Astrocyte (in vitro differentiated cells and primary cell): ENCODE measurements around the gene MYH11. TPM values are rescaled to one million over a fixed set of nuclear protein-coding genes. Genes with fewer than 3 reads are reported as not detected.

ENCODE experiments used
- DNase-seq: peaks from one replicate; pipeline ENCODE4 v3.0.0-alpha.2; 2010; ENCODE audit warnings: low read depth
- FAIRE-seq: peaks from 2 replicates; lab custom pipeline; 2011; peaks lifted over from hg19 to GRCh38; lab: Jason Lieb, UNC
- H2AFZ ChIP-seq: 2 replicates; pipeline ENCODE4 v1.6.0; 2012; ENCODE audit warnings: low read depth, low read length, inconsistent platforms
- H3K27ac ChIP-seq: 2 replicates; pipeline ENCODE4 v1.5.1; 2011; ENCODE audit warnings: low read depth, low read length, inconsistent platforms
- H3K27me3 ChIP-seq: 2 replicates; pipeline ENCODE4 v1.6.0; 2011; ENCODE audit warnings: low read length, inconsistent platforms; ENCODE audit not compliant: insufficient read depth
- H3K36me3 ChIP-seq: 2 replicates; pipeline ENCODE4 v1.5.1; 2011; ENCODE audit warnings: low read length, inconsistent platforms; ENCODE audit not compliant: insufficient read depth
- H3K4me1 ChIP-seq: 2 replicates; pipeline ENCODE4 v1.5.1; 2011; ENCODE audit warnings: low read length, inconsistent platforms; ENCODE audit not compliant: insufficient read depth
- H3K4me2 ChIP-seq: 2 replicates; pipeline ENCODE4 v1.6.0; 2012; ENCODE audit warnings: low read length, inconsistent platforms
- H3K4me3 ChIP-seq: 2 replicates; pipeline ENCODE4 v1.5.1; 2011; ENCODE audit warnings: low read depth, mild to moderate bottlenecking, low read length, inconsistent platforms; ENCODE audit not compliant: insufficient read depth
- H3K79me2 ChIP-seq: 2 replicates; pipeline ENCODE4 v1.6.0; 2012; ENCODE audit warnings: mild to moderate bottlenecking, low read length, inconsistent platforms; ENCODE audit not compliant: insufficient read depth
- H3K9ac ChIP-seq: 2 replicates; pipeline ENCODE4 v1.6.0; 2012; ENCODE audit warnings: mild to moderate bottlenecking, low read length, inconsistent platforms
- H3K9me3 ChIP-seq: 2 replicates; pipeline ENCODE4 v1.5.1; 2012; ENCODE audit warnings: low read depth, mild to moderate bottlenecking, low read length, inconsistent platforms; ENCODE audit not compliant: insufficient read depth
- H4K20me1 ChIP-seq: 2 replicates; pipeline ENCODE4 v1.6.0; 2012; ENCODE audit warnings: low read length, inconsistent platforms; ENCODE audit not compliant: insufficient read depth
- H3K27ac Mint-ChIP-seq: one replicate; pipeline ENCODE4 v1.8.0; 2021; ENCODE audit warnings: mild to moderate bottlenecking, mixed read lengths; ENCODE audit not compliant: unreplicated experiment
- H3K27me3 Mint-ChIP-seq: one replicate; pipeline ENCODE4 v1.8.0; 2021; ENCODE audit warnings: low read depth, mixed read lengths; ENCODE audit not compliant: unreplicated experiment
- H3K36me3 Mint-ChIP-seq: one replicate; pipeline ENCODE4 v1.8.0; 2021; ENCODE audit warnings: low read depth, mixed read lengths; ENCODE audit not compliant: unreplicated experiment
- H3K4me1 Mint-ChIP-seq: one replicate; pipeline ENCODE4 v1.8.0; 2021; ENCODE audit warnings: low read depth, mixed read lengths; ENCODE audit not compliant: unreplicated experiment
- H3K4me3 Mint-ChIP-seq: one replicate; pipeline ENCODE4 v1.8.0; 2021; ENCODE audit warnings: mild to moderate bottlenecking, moderate library complexity, mixed read lengths; ENCODE audit not compliant: unreplicated experiment
- H3K9me3 Mint-ChIP-seq: one replicate; pipeline ENCODE4 v1.8.0; 2021; ENCODE audit warnings: mild to moderate bottlenecking, mixed read lengths; ENCODE audit not compliant: unreplicated experiment
- EZH2 ChIP-seq: IDR thresholded peaks from 2 replicates; pipeline ENCODE4 v1.6.1; 2012; ENCODE audit warnings: mild to moderate bottlenecking, low read length, inconsistent platforms; ENCODE audit not compliant: insufficient read depth
- total RNA-seq: library from RNA; stranded (reverse); gene quantifications from 2 replicates; pipeline ENCODE4 v1.2.1, GENCODE V29; 2021
- TF ChIP-seq, protein P1 (sequence below): IDR thresholded peaks from 2 replicates; pipeline ENCODE4 v1.5.1; 2011; ENCODE audit warnings: low read depth, mild to moderate bottlenecking, inconsistent platforms, low read length, moderate library complexity; ENCODE audit not compliant: insufficient read depth

MYH11 gene
- total RNA-seq, 1 donor from 2014 or later, result 1.0 TPM

DNA sequence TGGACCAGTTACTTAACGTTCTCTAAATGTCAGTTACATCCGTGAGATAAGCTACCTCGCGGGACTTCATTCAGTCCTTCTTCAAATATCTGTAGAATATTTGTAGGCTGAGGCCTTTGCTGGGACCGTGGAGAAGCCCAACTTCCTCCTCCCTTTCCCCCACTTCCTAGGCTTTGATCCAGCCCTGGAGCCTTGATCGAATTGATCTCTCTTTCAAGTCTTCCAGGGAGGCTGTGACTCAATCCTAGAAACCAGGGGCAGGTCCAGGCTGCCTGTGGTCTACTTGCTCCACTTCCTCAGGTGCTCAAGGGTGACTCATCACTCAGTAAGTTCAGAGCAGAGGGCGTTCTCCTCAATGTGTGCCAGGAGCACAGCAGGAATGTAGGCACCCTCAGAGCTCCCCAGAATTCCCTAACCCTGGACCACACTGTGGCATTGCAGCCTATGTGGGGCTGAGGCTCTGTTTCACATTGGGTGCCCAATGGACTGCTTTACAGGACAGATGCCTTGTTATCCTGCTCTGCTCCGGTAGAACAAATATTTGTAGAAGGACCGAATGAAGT, 42.8 kb upstream of the MYH11 start:
- FAIRE-seq, result no peak
- Histone ChIP-seq H2AFZ (no peak overlapping the region), H3K9me3 (no peaks in the 10 kb centered on the region), H3K36me3 (no peaks in the 10 kb centered on the region), H3K9ac (no peak overlapping the region), H4K20me1 (no peaks in the 10 kb centered on the region), H3K4me3 (no peak overlapping the region), H3K27me3 (no peaks in the 10 kb centered on the region), H3K79me2 (no peaks in the 10 kb centered on the region), H3K4me2 (peak overlapping the region; percentile 64), H3K27ac (peak overlapping the region; percentile 46), H3K4me1 (peaks cover 20% of the 10 kb centered on the region)
- Mint-ChIP-seq H3K4me3 (no peak overlapping the region), H3K27me3 (peaks cover 2% of the 10 kb centered on the region), H3K36me3 (no peaks in the 10 kb centered on the region), H3K9me3 (no peaks in the 10 kb centered on the region), H3K27ac (no peak overlapping the region), H3K4me1 (peaks cover 9% of the 10 kb centered on the region)
- DNase-seq, result peak; percentile 98
- TF ChIP-seq EZH2, result no peak
- TF ChIP-seq, protein P1, sequence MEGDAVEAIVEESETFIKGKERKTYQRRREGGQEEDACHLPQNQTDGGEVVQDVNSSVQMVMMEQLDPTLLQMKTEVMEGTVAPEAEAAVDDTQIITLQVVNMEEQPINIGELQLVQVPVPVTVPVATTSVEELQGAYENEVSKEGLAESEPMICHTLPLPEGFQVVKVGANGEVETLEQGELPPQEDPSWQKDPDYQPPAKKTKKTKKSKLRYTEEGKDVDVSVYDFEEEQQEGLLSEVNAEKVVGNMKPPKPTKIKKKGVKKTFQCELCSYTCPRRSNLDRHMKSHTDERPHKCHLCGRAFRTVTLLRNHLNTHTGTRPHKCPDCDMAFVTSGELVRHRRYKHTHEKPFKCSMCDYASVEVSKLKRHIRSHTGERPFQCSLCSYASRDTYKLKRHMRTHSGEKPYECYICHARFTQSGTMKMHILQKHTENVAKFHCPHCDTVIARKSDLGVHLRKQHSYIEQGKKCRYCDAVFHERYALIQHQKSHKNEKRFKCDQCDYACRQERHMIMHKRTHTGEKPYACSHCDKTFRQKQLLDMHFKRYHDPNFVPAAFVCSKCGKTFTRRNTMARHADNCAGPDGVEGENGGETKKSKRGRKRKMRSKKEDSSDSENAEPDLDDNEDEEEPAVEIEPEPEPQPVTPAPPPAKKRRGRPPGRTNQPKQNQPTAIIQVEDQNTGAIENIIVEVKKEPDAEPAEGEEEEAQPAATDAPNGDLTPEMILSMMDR, result no peak

DNA sequence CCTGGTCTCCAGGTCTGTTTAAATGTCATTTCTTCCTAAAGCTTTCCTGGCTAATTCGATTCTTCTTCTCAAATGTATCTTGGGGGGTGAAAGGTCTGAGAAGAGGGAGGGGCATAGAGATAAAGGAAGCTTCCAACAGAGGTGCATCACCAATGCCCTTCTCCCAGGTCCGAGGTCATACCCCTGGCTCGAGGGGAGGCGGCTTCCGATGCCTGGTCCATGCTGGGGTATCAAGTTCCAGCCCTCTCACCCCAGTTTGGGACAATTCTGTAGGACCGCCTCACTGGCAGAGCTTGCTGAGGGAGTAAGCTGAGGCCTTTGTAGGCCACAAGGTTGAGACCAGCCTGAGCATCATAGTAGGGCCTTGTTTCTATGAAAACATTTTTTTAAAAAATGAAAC, 41.8 kb upstream of the MYH11 start:
- FAIRE-seq, result no peak
- no peaks in the 10 kb centered on the region for H3K27me3 Mint-ChIP-seq
- Histone ChIP-seq H3K9me3 (no peaks in the 10 kb centered on the region), H3K36me3 (no peaks in the 10 kb centered on the region), H3K4me1 (peaks cover 20% of the 10 kb centered on the region), H3K27ac (no peak overlapping the region), H3K4me2 (no peak overlapping the region), H3K27me3 (no peaks in the 10 kb centered on the region), H4K20me1 (no peaks in the 10 kb centered on the region), H3K79me2 (no peaks in the 10 kb centered on the region), H2AFZ (no peak overlapping the region), H3K4me3 (no peak overlapping the region), H3K9ac (no peak overlapping the region)
- TF ChIP-seq EZH2, result no peak
- DNase-seq, result no peak
- H3K27ac Mint-ChIP-seq, result no peak overlapping the region
- peaks cover 9% of the 10 kb centered on the region for H3K4me1 Mint-ChIP-seq
- H3K36me3 Mint-ChIP-seq, result no peaks in the 10 kb centered on the region
- no peak overlapping the region for H3K4me3 Mint-ChIP-seq
- no peaks in the 10 kb centered on the region for H3K9me3 Mint-ChIP-seq

DNA sequence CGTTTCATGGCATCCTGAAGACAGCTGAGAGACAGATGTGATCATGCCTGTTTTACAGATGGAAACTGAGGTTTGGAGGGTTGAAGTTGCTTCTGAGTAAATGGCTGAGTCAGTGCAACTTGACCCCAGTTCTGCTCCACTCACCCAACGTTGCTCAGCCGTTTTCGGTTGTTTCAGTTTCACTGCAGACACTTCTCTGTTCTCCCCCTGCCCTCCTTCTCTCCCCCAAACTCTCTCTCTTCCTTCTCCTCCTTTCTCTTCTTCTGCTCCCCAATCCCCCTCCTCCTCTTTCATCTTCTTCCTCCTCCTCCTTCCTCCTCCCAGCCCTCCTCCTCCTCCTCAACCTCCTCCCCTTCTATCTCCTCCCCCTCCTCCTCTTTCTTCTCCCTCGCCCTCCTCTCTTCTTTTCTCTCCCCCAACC, 41.0 kb upstream of the MYH11 start:
- peaks cover 20% of the 10 kb centered on the region for H3K4me1 ChIP-seq
- peak overlapping the region; percentile 81 for H3K4me2 ChIP-seq
- H3K9me3 ChIP-seq, result no peaks in the 10 kb centered on the region
- no peaks in the 10 kb centered on the region for H4K20me1 ChIP-seq
- FAIRE-seq (no peak), DNase-seq (peak; percentile 62)
- no peak overlapping the region for H3K4me3 ChIP-seq
- Mint-ChIP-seq H3K4me3 (no peak overlapping the region), H3K27me3 (no peaks in the 10 kb centered on the region), H3K4me1 (peaks cover 9% of the 10 kb centered on the region), H3K27ac (no peak overlapping the region), H3K9me3 (no peaks in the 10 kb centered on the region), H3K36me3 (no peaks in the 10 kb centered on the region)
- TF ChIP-seq, protein P1, result no peak
- no peak for TF ChIP-seq EZH2
- no peaks in the 10 kb centered on the region for H3K27me3 ChIP-seq
- no peaks in the 10 kb centered on the region for H3K36me3 ChIP-seq
- H3K27ac ChIP-seq, result no peak overlapping the region
- H3K9ac ChIP-seq, result peak overlapping the region; percentile 56
- no peaks in the 10 kb centered on the region for H3K79me2 ChIP-seq
- H2AFZ ChIP-seq, result peak overlapping the region; percentile 62
